GM21390 (cell line): ENCODE data around the gene ARL15.

Experiments
- ATAC-seq: cut with Tn5 transposase; IDR thresholded peaks from one replicate; pipeline ENCODE4 v1.9.1; 2021; ENCODE audit not compliant: unreplicated experiment

The ARL15 gene

DNA sequence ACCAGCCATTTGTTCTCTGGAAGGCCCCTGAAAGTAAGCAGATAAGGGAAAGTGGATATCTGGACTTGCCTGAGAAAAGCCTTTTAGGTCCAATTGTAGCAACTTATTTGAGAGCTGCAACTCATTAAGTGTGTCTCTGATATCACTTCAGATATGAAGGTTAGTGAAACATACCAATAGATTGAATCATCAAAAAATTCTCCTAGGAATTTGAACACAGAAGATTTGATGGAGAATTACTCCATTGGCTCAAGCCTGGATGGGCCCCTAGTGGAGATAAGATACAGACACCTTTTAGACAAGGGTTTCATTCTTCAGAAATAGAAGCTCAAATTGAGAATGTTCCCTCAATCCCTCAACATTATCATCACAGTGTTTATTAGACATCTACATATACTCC lies 393.3 kb downstream of the ARL15 start:
- ATAC-seq: no peak

- no peak for ATAC-seq
These were observed 395.3 kb downstream of the ARL15 start for GRCh38 chr5:53915120-53915519.

DNA sequence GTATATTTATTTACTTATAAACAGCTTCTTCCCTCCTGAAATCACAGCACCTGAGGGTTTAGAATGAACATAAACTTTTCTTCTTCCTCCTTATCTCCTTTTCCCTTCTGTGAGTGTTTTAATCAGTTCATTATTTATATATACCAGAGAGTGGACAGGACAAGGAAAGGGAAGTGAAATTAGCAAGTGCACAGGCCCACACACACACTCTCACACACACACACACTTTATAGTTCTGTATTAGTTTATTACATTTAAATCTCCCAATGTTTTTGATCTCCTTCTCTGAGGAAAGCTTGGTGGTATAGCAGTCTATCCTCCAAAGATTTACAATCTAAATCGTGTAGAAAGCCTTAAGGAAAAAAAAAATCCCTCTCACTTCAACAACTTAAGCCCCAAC lies 396.4 kb downstream of the ARL15 start:
- no peak for ATAC-seq

- ATAC-seq: no peak
These were observed 401.6 kb downstream of the ARL15 start for GRCh38 chr5:53908757-53909156.

- ATAC-seq: no peak
These were observed 402.5 kb downstream of the ARL15 start for GRCh38 chr5:53907827-53908226.

- ATAC-seq: no peak
These were observed 403.6 kb downstream of the ARL15 start for GRCh38 chr5:53906736-53907135.

DNA sequence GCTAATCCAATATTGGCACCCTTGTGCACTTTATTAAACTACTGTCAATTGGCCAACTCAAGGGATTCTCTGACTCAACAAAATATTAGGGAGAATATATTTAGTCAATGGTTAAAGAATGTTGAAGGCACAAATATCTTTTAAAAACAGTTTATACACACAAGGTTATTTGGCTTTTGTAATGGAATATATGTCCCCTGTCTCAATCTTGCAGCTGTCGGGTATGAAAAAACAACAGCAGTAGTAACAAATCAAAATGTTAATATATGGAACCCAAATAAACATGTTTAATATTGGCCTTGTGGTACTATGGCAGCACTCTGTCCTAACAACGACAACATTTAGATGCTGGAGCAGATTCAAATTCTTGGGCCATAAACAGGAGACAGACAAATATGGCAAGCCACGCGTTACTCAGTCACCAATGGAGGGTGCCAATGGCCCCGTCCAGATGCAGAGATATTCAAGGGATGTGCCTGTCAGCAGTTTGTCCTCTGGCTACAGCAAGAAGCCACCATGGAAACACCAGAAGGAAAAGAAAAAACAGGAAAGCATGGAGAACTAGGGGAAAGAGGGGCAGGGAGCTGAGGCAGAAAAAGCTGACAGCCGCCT lies 408.0 kb downstream of the ARL15 start:
- ATAC-seq: no peak

DNA sequence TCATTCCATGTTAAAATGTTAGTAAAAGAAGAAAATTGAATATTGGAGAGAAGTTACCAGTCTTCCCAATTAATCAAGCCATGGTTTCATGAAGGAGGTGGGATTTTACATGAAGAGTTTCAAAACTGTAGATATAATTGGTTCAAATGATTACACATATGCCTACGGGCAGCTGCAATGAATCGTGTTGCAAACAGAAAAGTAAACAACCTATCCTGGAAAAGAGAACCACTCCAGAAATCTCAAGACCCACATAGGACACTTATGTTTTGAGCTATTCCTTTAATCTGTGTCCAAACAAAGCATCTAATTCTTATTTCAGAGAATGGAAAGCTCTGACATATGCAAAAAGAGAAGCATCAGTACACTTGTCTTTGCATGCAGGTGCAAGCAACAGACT lies 409.7 kb downstream of the ARL15 start:
- ATAC-seq: no peak

GRCh38 chr5:53895091-53895683 lies 415.2 kb downstream of the ARL15 start:
- ATAC-seq: no peak

GRCh38 chr5:53893626-53894025 lies 416.7 kb downstream of the ARL15 start:
- ATAC-seq: no peak

DNA sequence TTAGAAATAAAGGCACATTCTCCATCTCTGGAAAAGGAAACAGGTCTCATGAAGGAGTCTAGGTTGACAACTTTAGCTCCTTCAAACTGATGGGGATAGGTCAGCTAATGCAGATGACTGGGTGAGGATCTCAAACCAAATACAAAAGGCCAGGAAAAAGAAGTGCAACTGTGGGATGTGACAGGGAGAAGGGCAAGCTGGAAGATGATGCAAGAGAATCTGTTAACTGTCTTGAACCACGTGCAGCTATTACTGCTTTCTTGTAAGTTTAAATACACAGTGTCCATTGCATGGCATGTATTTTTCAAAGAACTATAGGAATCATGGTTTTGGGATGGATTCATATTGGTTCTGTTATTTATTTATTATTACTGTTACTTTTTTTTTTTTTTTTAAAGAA lies 418.1 kb downstream of the ARL15 start:
- ATAC-seq: no peak

GRCh38 chr5:53891159-53891558 lies 419.2 kb downstream of the ARL15 start:
- ATAC-seq: no peak

DNA sequence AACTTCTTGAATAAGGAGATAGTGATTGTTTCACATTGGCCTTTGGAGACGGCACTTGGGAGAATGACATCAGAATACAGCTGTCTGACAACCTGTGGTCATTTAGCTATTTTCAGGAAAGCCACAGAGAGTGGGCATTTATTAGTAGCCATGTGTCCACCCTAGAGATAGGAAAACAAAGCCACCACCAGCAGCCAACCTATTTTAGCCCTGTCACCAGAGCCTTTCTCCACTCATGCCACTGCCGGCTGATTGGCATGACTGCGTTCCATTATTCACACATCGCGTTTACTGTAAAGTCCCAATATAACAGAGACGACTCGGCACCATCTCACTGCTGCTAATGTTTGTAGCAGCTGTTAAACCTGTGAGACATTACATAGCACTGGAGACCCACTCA lies 419.9 kb downstream of the ARL15 start:
- no peak for ATAC-seq

- ATAC-seq: no peak
These were observed 425.5 kb downstream of the ARL15 start for GRCh38 chr5:53884844-53885243.

DNA sequence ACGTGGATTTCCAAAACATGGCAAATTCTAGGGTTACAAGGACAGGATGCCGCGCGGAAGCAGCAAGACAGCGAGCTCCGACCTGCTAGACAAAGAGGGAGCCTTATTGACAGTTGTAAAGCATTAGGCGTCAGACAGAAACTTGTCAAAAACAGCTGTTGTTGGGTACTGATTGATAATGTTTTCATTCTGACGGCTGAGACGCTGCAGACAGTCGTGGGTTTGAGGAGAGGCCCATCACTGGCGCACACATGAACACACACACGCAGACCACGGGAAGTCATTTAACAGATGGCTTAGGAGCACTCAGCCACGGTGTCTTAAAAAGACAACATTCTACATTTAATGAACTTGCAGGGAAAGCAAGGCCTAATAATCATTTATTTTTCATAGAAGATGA lies 426.0 kb downstream of the ARL15 start:
- no peak for ATAC-seq

DNA sequence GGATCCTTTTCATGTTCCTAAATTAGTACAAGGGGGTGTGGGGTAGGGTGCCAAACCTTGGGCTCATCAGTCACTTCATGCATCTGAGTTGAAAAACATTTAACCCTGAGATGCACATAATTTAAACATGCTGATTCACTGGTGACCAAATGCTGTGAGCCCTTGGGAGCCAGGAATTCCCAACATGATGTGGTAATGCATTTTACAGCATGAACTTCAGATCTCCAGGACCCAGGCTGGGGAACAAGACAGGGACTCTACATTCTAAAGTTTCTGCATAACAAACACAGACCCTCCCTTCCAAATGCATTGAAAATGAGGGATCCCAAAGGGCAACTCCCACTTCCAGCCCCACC lies 427.7 kb downstream of the ARL15 start:
- no peak for ATAC-seq

- no peak for ATAC-seq
These were observed 428.2 kb downstream of the ARL15 start for GRCh38 chr5:53882006-53882675.

GRCh38 chr5:53879708-53880323 lies 430.6 kb downstream of the ARL15 start:
- ATAC-seq: no peak

- ATAC-seq: no peak
These were observed 432.4 kb downstream of the ARL15 start for GRCh38 chr5:53878015-53878414.

DNA sequence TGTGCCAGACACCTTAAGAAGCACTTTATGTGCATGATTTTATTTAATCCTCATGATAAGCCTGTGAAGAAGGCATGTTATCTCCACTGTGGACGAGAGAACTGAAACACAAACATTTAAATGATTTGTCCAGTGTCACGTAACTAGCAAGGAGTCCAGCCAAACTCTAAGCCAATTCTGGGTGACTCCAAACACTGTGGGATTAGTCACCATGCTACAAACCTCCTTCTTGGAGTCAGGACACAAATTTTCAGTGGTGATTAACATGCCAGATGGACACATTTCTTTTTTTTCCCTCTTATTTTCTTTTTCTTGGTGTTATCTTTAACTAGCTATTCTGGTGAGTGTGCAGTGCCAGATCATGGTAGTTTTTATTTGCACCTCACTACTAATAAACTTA lies 433.1 kb downstream of the ARL15 start:
- no peak for ATAC-seq

DNA sequence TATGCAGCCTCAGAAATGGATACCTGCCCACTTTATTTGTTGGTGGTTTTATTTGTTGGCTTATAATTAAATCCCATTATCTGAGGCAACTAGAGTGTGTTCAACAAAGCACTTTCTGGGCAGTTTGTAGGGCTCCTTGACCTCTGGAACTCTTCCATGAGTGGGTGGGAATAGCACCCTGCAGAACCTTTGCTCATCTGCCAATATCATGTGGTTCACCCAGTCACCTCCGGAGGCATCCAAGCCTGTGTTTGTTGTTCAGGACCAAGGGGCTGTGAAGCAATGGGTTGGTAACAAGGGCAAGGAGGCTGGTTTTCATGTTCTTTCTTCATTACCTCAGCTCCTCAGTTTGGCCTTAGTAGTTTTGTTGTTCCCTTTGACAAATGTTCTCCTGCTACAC lies 436.0 kb downstream of the ARL15 start:
- ATAC-seq: no peak

- ATAC-seq: no peak
These were observed 437.1 kb downstream of the ARL15 start for GRCh38 chr5:53873235-53873634.
